GM21825 (cell line): Measurements from ENCODE around the gene ZSCAN16.

Experiments
- ATAC-seq: cut with Tn5 transposase; IDR thresholded peaks from one replicate; pipeline ENCODE4 v1.9.1; 2021; ENCODE audit warnings: mild to moderate bottlenecking, moderate library complexity; ENCODE audit not compliant: unreplicated experiment

Gene ZSCAN16

GRCh38 chr6:28167926-28168325, 43.5 kb downstream of the ZSCAN16 start:
- ATAC-seq = no peak

- ATAC-seq = no peak
These were observed 46.9 kb downstream of the ZSCAN16 start for GRCh38 chr6:28171271-28171670.

- ATAC-seq = no peak
These were observed 47.6 kb downstream of the ZSCAN16 start for GRCh38 chr6:28172006-28172405.

DNA sequence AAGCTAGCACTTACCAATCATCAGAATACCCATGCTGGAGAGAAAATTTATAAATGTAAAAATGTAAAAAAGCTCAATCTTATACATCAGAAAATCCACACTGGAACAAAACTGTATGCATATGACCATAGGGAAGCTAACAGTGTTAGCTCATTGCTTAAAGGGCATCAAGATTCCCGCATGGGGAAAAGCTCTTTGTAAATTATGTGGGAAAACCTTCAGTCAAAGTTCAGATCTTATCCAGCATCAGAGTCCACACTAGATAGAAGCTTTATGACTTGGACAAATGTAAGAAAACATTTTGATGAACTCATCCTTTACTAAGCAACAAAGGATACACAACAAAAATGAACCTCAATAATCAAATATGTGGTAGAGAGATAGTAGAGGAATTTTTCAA, 52.0 kb downstream of the ZSCAN16 start:
- ATAC-seq = no peak
